ENCODE data around the gene DLG2.

DNA sequence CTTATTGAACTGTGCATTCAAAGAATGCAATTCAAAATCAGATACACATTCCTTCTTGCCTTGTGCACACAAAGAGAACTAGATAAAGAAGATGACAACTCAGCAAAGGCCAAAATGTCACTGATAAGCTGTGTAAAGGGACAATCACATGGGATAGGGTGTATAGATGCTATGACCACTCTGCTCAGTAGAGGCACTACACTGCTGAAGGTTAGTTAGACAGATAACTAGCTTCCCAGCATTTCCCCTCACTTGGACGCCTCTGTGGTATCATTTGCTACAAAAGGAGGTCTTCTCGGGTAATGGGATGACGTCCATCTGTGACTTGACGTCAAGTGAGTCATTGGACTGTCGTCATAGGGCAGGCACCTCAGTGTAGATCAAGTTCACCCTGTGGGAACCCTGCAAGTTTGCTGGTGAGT, 1916.0 kb downstream of the DLG2 start:
- TF ChIP-seq, protein P1, sequence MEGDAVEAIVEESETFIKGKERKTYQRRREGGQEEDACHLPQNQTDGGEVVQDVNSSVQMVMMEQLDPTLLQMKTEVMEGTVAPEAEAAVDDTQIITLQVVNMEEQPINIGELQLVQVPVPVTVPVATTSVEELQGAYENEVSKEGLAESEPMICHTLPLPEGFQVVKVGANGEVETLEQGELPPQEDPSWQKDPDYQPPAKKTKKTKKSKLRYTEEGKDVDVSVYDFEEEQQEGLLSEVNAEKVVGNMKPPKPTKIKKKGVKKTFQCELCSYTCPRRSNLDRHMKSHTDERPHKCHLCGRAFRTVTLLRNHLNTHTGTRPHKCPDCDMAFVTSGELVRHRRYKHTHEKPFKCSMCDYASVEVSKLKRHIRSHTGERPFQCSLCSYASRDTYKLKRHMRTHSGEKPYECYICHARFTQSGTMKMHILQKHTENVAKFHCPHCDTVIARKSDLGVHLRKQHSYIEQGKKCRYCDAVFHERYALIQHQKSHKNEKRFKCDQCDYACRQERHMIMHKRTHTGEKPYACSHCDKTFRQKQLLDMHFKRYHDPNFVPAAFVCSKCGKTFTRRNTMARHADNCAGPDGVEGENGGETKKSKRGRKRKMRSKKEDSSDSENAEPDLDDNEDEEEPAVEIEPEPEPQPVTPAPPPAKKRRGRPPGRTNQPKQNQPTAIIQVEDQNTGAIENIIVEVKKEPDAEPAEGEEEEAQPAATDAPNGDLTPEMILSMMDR (IDR thresholded peaks at IDR 0.05): no peak
- TF ChIP-seq POLR2A (IDR thresholded peaks at IDR 0.05): no peak
